Measurements from ENCODE around the gene ARHGAP26. TPM values are rescaled to one million over a fixed set of nuclear protein-coding genes. Genes with fewer than 3 reads are reported as not detected.

Gene ARHGAP26
- polyA plus RNA-seq, 1 donor (not counting 4 experiments of a cell fraction or from before 2014, with no cell fraction given), result 3.9 TPM

DNA sequence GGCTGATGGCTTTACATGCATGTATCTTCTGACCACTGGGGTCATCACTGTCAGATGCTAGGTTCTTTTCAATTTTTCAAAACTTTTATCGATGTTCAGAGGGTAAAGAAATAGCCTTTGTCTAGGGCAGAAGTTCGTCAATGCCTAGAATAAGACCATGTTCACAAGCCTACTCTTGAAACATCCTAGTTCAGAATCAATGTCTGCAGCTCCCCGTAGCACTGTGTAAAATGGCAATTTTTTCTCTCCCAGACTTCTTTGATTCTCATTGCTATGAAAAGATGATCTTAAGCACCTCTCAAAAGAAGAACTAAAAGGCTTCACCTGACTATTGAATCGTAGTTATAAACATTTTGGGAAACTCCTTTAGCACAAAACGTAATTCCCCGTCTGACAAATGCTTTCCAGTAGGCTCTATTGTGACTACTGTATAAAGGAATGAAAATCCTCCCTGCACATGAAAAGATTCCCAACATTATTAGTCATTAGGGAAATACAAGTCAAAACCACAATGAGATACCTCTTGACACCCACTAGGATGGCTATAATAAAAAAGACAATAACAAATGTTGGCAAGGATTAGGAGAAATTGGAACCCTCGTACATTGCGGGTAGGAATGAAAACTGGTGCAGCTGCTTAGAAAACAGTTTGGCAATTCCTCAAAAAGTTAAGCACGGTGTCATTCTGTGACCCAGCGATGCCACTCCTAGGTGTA is 263.5 kb downstream of the ARHGAP26 start:
- Histone ChIP-seq H3K9me3 (ENCODE audit: control insufficient read depth, low read depth, low read length) (no peaks in the 10 kb centered on the region), H4K20me1 (ENCODE audit: control insufficient read depth, extremely low read depth, insufficient read depth, low read length) (no peaks in the 10 kb centered on the region), H2AFZ (ENCODE audit: control insufficient read depth, low read length) (no peak overlapping the region), H3K4me1 (ENCODE audit: control insufficient read depth, extremely low read depth, insufficient read depth, low read length) (peaks cover 13% of the 10 kb centered on the region), H3K79me2 (ENCODE audit: control insufficient read depth, insufficient read depth, low read length) (no peaks in the 10 kb centered on the region), H3K4me3 (ENCODE audit: control insufficient read depth in 2 of 3, extremely low read depth in 1 of 3, insufficient read depth in 2 of 3, low read depth in 1 of 3, low read length in 3 of 3) (peak overlapping the region in 1 of 3 experiments; percentile 22), H3K4me2 (ENCODE audit: control insufficient read depth, extremely low read depth, insufficient read depth, low read depth, low read length) (peak overlapping the region; percentile 59), H3K36me3 (ENCODE audit: control insufficient read depth in 2 of 2, extremely low read depth in 1 of 2, insufficient read depth in 2 of 2, low read length in 2 of 2) (no peaks in the 10 kb centered on the region), H3K9me1 (ENCODE audit: control insufficient read depth, extremely low read depth, insufficient read depth, low read length) (no peaks in the 10 kb centered on the region), H3K27me3 (ENCODE audit: control insufficient read depth, extremely low read depth, insufficient read depth, low read length) (no peaks in the 10 kb centered on the region), H3K9ac (ENCODE audit: control insufficient read depth, extremely low read depth, insufficient read depth, low read length) (peak overlapping the region; percentile 48), H3K27ac (ENCODE audit: control insufficient read depth, insufficient read depth, low read length) (peak overlapping the region; percentile 68)
- dilution Hi-C loops (cut with MboI; ENCODE audit: extremely low pct_ligation_motif_present, low sequenced_read_pairs), result no loop called here
- TF ChIP-seq, protein P1, sequence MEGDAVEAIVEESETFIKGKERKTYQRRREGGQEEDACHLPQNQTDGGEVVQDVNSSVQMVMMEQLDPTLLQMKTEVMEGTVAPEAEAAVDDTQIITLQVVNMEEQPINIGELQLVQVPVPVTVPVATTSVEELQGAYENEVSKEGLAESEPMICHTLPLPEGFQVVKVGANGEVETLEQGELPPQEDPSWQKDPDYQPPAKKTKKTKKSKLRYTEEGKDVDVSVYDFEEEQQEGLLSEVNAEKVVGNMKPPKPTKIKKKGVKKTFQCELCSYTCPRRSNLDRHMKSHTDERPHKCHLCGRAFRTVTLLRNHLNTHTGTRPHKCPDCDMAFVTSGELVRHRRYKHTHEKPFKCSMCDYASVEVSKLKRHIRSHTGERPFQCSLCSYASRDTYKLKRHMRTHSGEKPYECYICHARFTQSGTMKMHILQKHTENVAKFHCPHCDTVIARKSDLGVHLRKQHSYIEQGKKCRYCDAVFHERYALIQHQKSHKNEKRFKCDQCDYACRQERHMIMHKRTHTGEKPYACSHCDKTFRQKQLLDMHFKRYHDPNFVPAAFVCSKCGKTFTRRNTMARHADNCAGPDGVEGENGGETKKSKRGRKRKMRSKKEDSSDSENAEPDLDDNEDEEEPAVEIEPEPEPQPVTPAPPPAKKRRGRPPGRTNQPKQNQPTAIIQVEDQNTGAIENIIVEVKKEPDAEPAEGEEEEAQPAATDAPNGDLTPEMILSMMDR (optimal IDR thresholded peaks at IDR 0.05 in 1 of 3, IDR thresholded peaks at IDR 0.05 in 1 of 3, conservative IDR thresholded peaks at IDR 0.05 in 1 of 3; ENCODE audit: extremely low read depth in 1 of 3, insufficient read depth in 2 of 3, low read length in 3 of 3), result no peak
- TF ChIP-seq EZH2 (IDR thresholded peaks at IDR 0.05; ENCODE audit: low read length), result no peak
- DNase-seq (ENCODE audit: low read depth, low spot score), result peak; percentile 89
- FAIRE-seq, result peak; percentile 76

DNA sequence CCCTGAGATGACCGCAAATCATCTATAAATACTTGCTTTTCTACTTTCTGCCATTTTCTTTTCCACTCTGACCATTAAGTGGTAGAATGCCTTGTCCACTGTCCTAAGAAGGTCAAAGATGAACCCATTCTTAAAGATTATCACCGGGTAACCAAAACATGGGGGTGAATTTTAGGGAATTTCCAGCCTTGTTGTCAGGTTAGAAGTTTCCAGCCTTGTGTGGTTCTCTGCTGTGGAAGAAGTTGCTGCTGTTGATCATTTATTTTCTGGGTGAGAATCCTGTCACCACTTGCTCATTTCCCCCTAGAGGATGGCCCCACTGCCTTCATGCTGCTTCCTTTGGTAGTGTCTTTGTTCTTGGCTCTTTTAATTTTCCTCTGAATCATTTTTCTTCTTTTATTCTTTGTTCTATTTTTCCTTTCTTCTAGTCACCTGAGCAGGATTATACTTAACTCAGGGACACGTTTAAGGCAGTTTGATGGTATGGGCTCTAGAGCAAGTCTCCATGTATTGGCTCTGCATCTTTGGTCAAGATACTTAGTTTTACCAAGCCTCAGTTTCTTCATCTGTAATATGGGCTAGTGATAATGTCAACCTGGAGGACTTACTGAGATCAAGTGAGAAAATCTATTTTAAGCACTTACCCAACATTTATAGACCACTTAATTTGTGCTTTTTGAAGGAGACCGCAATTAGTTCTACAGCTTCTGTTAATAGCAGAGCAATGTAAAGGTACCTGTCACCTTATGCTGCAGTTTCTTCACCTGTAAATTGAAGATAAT is 266.2 kb downstream of the ARHGAP26 start:
- DNase-seq (ENCODE audit: low read depth, low spot score) (no peak), FAIRE-seq (peak; percentile 9)
- TF ChIP-seq, protein P1 (optimal IDR thresholded peaks at IDR 0.05 in 1 of 3, IDR thresholded peaks at IDR 0.05 in 1 of 3, conservative IDR thresholded peaks at IDR 0.05 in 1 of 3; ENCODE audit: extremely low read depth in 1 of 3, insufficient read depth in 2 of 3, low read length in 3 of 3), result no peak
- Histone ChIP-seq H3K9ac (ENCODE audit: control insufficient read depth, extremely low read depth, insufficient read depth, low read length) (no peak overlapping the region), H3K4me2 (ENCODE audit: control insufficient read depth, extremely low read depth, insufficient read depth, low read depth, low read length) (no peak overlapping the region), H3K27ac (ENCODE audit: control insufficient read depth, insufficient read depth, low read length) (no peak overlapping the region), H3K9me1 (ENCODE audit: control insufficient read depth, extremely low read depth, insufficient read depth, low read length) (no peaks in the 10 kb centered on the region), H2AFZ (ENCODE audit: control insufficient read depth, low read length) (no peak overlapping the region), H3K27me3 (ENCODE audit: control insufficient read depth, extremely low read depth, insufficient read depth, low read length) (no peaks in the 10 kb centered on the region), H4K20me1 (ENCODE audit: control insufficient read depth, extremely low read depth, insufficient read depth, low read length) (no peaks in the 10 kb centered on the region), H3K36me3 (ENCODE audit: control insufficient read depth in 2 of 2, extremely low read depth in 1 of 2, insufficient read depth in 2 of 2, low read length in 2 of 2) (no peaks in the 10 kb centered on the region), H3K4me3 (ENCODE audit: control insufficient read depth in 2 of 3, extremely low read depth in 1 of 3, insufficient read depth in 2 of 3, low read depth in 1 of 3, low read length in 3 of 3) (no peak overlapping the region), H3K4me1 (ENCODE audit: control insufficient read depth, extremely low read depth, insufficient read depth, low read length) (peaks cover 13% of the 10 kb centered on the region), H3K79me2 (ENCODE audit: control insufficient read depth, insufficient read depth, low read length) (no peaks in the 10 kb centered on the region), H3K9me3 (ENCODE audit: control insufficient read depth, low read depth, low read length) (no peaks in the 10 kb centered on the region)
- dilution Hi-C loops (cut with MboI; ENCODE audit: extremely low pct_ligation_motif_present, low sequenced_read_pairs), result no loop called here

Measured in keratinocyte (primary cell).